ENCODE measurements around the gene TMBIM4. TPM values are rescaled to one million over a fixed set of nuclear protein-coding genes. Genes with fewer than 3 reads are reported as not detected.

The TMBIM4 gene
- total RNA-seq, 4 donors from 2014 or later = 186 to 322 (median 242) TPM

DNA sequence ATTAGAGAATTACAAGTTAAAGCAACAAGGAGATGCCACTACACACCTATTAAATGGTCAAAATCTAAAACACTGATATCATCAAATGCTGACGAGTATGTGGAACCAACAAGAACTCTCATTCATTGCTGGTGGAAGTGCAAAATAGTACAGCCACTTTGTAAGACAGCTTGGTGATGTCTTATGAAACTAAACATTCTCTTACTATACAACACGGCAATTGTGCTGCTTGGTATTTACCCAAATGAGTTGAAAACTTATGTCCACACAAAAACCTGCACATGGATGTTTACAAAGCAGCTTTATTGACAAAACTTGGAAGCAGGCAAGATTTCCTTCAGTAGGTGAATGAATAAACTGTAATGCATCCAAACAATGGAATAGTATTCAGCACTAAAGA is 3.2 kb downstream of the TMBIM4 start:
- 93 to 95% methylated on average over 2 of the region's 2 CpGs for WGBS, 2 donors
- intact Hi-C loops (cut with DNase I) = no loop called here
- Histone ChIP-seq H3K4me1 (peaks cover 19 to 28% of the 10 kb centered on the region in 2 donors), H3K4me3 (replicated peaks in 1 of 3) (no peak overlapping the region), H3K9me3 (no peaks in the 10 kb centered on the region), H3K27me3 (no peaks in the 10 kb centered on the region), H3K27ac (no peak overlapping the region), H3K36me3 (no peaks in the 10 kb centered on the region)
- no peak for DNase-seq
- TF ChIP-seq, protein P1, sequence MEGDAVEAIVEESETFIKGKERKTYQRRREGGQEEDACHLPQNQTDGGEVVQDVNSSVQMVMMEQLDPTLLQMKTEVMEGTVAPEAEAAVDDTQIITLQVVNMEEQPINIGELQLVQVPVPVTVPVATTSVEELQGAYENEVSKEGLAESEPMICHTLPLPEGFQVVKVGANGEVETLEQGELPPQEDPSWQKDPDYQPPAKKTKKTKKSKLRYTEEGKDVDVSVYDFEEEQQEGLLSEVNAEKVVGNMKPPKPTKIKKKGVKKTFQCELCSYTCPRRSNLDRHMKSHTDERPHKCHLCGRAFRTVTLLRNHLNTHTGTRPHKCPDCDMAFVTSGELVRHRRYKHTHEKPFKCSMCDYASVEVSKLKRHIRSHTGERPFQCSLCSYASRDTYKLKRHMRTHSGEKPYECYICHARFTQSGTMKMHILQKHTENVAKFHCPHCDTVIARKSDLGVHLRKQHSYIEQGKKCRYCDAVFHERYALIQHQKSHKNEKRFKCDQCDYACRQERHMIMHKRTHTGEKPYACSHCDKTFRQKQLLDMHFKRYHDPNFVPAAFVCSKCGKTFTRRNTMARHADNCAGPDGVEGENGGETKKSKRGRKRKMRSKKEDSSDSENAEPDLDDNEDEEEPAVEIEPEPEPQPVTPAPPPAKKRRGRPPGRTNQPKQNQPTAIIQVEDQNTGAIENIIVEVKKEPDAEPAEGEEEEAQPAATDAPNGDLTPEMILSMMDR (IDR thresholded peaks at IDR 0.05) = no peak
- no peak for TF ChIP-seq POLR2A (IDR thresholded peaks at IDR 0.05)

DNA sequence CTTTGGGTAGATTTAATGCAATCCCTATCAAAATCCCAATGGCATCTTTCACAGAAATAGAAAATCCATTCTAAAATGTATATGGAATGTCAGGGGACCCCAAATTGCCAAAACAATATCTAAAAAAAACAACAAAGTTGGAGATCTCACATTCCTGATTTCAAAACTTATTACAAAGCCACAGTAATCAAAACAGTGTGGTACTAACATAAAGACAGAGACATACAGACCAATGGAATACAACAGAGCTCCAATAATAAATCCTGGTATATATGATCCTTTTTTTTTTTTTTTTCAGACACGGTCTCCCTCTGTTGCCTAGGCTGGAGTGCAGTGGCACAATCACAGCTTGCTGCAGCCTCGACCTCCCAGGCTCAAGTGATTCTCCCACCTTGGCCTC is 4.7 kb downstream of the TMBIM4 start:
- TF ChIP-seq, protein P1 (IDR thresholded peaks at IDR 0.05) = no peak
- no peak for TF ChIP-seq POLR2A (IDR thresholded peaks at IDR 0.05)
- H3K36me3 ChIP-seq = peaks cover 0 to 4% of the 10 kb centered on the region in 2 donors
- H3K27ac ChIP-seq = no peak overlapping the region
- H3K4me3 ChIP-seq (replicated peaks in 1 of 3) = no peak overlapping the region
- no peaks in the 10 kb centered on the region for H3K27me3 ChIP-seq
- WGBS, 2 donors = 96 to 97% methylated on average over 2 of the region's 2 CpGs
- intact Hi-C loops (cut with DNase I) = no loop called here
- no peak for DNase-seq
- no peaks in the 10 kb centered on the region for H3K9me3 ChIP-seq
- H3K4me1 ChIP-seq = peaks cover 21 to 28% of the 10 kb centered on the region in 2 donors

DNA sequence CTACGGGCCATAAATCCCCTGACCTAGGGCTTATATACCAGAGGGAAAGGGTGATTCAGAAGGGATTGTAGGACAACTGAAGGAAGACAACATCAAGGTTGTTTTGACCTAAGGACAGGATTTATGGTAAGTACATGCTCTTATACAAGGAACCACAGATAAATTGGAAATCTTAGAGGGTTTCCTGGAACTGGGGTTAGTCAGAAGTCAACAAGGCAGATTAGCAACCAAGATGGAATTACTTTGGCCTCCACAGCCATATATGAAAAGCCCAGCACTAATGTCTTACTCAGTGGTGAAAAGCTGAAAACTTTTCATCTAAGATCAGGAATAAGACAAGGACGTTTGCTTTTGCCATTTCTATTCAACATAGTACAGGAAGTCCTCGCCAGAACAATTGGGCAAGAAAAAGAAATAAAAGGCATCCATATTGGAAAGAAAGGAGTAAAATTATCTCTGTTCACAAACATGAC is 5.4 kb downstream of the TMBIM4 start:
- intact Hi-C loops (cut with DNase I) = no loop called here
- no peak for DNase-seq
- Histone ChIP-seq H3K27ac (no peak overlapping the region), H3K36me3 (peaks cover 0 to 4% of the 10 kb centered on the region in 2 donors), H3K9me3 (no peaks in the 10 kb centered on the region), H3K27me3 (no peaks in the 10 kb centered on the region), H3K4me1 (peaks cover 21 to 28% of the 10 kb centered on the region in 2 donors), H3K4me3 (replicated peaks in 1 of 3) (no peak overlapping the region)
- no peak for TF ChIP-seq POLR2A (IDR thresholded peaks at IDR 0.05)
- TF ChIP-seq, protein P1 (IDR thresholded peaks at IDR 0.05) = no peak
- WGBS, 2 donors = 88 to 90% methylated on average over 3 of the region's 3 CpGs

DNA sequence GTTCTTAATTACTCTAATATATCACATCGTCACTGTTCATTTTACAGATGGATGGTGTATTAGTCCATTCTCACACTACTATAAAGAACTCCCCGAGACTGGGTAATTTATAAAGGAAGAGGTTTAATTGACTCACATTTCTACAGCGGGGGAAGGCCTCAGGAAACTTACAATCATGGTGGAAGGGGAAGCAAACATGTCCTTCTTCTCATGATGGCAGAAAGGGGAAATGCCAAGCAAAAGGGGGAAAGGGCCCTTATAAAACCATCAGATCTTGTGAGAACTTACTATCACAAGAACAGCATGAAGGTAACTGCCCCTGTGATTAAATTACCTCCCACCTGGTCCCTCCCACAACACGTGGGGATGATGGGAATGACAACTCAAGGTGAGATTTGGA is 6.5 kb downstream of the TMBIM4 start:
- Histone ChIP-seq H3K4me1 (peaks cover 15 to 23% of the 10 kb centered on the region in 2 donors), H3K9me3 (no peaks in the 10 kb centered on the region), H3K27me3 (no peaks in the 10 kb centered on the region), H3K4me3 (replicated peaks in 1 of 3) (no peak overlapping the region), H3K27ac (no peak overlapping the region), H3K36me3 (peaks cover 0 to 4% of the 10 kb centered on the region in 2 donors)
- TF ChIP-seq, protein P1 (IDR thresholded peaks at IDR 0.05) = no peak
- no peak for TF ChIP-seq POLR2A (IDR thresholded peaks at IDR 0.05)
- DNase-seq = no peak
- intact Hi-C loops (cut with DNase I) = no loop called here
- 63 to 71% methylated on average over 4 of the region's 4 CpGs for WGBS, 2 donors

DNA sequence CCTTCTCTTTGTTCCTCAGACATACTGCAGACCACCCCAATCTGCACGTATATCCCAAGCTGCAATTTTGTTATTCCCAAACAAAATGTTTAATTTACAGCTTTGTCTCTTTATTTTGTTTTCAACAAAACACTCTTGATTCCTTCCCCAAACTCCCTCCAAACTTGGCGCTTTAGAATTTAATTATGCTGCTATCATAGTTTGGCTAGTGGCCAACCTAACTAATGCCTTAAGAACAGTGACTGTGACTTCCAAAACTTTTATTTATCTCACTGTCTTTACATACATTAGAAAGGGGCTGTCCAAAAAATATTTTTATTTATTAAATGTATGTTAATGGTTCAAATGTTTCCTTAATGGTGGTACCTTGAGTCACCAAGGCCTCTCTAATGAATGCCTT is 7.1 kb downstream of the TMBIM4 start:
- TF ChIP-seq, protein P1 (IDR thresholded peaks at IDR 0.05) = no peak
- TF ChIP-seq POLR2A (IDR thresholded peaks at IDR 0.05) = no peak
- intact Hi-C loops (cut with DNase I) = no loop called here

More for the DNA sequence above, 7.1 kb downstream of the TMBIM4 start:
- no peak overlapping the region for H3K27ac ChIP-seq
- WGBS, 2 donors = 77 to 90% methylated on average over 2 of the region's 2 CpGs
- no peak overlapping the region for H3K4me3 ChIP-seq (replicated peaks in 1 of 3)
- DNase-seq = no peak
- no peaks in the 10 kb centered on the region for H3K27me3 ChIP-seq
- peaks cover 0 to 4% of the 10 kb centered on the region in 2 donors for H3K36me3 ChIP-seq
- peaks cover 15 to 17% of the 10 kb centered on the region in 2 donors for H3K4me1 ChIP-seq
- H3K9me3 ChIP-seq = no peaks in the 10 kb centered on the region

Measured in thyroid gland (tissue), 4 donors.